NCI-H2171 (cell line): ENCODE results near the gene PGLYRP2.

ENCODE experiments used
- DNase-seq: peaks from one replicate; lab custom pipeline; 2025; lab: John Stamatoyannopoulos, UW

Gene PGLYRP2

DNA sequence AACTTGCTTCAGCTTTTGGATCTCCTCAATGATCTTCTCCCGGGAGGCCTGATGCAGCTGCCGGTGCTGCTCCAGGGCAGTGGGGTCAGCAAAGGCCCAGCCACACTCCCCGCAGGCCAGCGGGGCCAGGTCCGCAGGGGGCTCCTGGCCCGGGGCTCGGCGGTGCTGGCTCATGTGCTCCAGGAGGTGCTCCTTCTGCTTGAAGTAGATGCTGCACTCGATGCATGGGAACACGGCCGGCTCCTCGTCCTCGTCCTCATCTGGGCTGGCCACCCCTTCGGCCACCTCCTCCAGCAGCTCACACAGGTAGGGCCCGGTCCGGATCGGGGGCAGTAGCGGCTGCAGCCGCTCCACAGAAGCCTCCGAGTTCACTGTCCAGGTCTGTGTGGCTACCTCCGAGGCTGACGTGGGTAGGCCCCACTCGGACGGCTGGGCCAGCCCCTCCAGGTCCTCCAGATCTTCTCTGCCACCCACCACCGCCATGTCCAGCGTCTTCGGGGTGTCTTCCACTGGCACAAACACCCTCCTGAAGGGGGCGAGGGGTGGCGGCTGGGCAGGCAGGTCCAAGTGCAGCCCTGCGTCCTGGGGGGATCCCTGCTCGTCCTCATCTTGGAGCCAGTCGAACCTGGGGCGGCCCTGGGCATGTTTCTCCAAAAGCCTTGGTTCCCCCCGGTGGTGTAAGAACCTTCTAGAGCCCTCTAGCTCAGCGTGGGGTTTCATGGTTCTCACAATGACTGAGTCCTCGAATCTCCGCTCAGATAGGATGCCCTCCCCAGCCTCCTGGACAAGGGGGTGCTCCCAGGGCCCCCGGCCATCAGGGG lies 39.3 kb downstream of the PGLYRP2 start:
- DNase-seq = no peak

DNA sequence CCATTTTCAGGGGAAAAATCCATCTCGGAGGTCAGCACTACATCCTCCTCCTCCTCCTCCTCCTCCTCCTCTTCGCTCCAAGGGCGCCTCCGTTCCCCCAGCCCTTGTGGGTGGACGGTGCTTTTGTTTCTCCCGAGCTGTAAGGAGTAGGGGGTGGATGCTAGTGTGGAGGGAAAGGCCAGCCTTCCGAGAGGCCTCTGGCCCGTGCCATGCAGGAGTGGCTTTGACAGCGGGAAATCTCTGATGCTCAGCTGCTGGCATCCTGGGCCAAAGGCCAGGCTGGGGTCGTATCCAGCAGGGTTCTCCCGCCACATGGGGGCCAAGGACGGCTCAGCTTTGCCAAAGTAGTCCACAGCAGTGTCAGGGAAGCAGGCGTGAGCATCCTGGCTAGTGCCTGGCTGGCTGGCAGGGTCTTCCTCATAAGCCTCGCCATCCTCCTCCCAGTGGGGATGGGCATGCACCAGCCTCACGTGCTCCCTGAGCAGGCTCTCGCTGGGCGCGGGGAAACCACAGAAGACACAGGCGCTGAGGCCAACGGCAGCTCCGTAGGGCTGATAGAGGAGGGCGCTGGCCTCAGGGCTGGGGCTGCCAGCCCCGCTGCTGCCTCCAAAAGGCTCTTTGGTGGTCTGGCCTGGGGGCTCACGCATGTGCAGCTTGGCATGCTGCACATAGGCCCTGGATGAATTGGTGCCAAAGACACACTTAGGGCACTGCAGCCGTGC lies 40.1 kb downstream of the PGLYRP2 start:
- no peak for DNase-seq

DNA sequence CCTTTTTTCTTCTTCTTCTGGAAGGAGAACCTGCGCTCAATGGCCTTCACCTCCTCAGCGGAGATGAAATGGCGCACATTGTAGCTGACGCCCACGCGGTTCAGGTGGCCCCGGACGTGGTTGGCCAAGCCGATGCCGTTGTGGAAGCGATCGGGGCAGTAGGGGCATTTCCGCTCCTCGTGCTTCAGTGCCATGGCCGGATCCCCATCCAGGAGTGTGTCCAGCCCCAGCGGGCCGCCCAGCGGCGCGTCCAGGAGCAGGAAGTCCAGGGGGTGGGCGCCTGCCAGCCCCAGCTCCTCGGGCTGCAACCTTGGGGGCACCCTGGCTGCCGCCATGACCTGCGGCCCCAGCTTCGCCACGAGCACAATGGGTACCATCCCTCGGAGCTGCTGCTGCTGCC lies 40.7 kb downstream of the PGLYRP2 start:
- DNase-seq = no peak

DNA sequence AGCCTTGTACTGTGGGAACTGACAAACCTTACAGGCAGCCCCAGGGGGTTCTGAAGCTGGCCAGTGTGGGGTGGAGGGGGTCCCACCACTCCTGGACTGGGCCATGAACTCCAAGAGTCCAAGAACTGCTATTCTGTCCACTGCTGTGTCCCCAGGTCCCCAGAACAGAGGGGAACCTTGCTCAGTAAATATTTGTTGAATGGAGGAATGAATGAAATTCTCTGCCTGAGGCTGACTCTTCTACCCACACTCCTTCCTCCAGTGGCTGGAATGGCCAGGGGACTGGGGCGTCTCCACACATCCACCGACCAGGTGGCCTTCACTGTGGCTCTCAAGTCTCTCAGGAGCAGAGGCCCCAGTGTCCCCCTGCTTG lies 41.2 kb downstream of the PGLYRP2 start:
- DNase-seq = no peak

DNA sequence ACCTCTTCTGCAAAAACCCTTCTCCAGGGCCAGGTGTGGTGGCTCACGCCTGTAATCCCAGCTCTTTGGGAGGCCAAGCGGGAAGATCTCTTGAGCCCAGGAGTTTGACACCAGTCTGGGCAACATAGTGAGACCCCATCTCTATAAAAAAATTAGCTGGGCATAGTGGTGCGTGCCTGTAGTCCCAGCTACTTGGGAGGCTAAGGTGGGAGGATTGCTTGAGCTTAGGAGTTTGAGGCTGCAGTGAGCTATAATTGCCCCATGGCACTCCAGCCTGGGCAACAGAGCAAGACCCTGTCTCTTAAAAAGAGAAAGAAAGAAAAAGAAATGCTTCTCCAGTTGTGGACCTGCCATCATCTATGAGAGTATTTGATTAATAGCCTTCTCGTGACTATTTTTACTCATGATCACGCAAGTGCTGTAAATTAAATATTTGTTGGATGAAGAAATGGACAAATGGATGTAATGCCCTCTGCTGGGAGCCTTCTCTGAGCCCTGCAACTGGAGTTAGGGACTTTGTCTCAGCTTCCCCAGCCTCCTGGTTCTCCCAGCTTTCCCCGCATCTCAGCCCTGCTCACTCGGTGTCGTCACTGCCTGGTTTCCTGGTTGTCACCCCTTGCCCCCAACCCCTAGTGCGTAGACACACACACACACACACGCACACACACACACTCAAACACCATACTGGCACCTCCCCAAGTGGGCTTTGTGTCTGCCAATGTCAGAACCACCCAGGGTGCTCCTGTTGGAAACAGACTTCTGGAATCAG lies 41.8 kb downstream of the PGLYRP2 start:
- no peak for DNase-seq

DNA sequence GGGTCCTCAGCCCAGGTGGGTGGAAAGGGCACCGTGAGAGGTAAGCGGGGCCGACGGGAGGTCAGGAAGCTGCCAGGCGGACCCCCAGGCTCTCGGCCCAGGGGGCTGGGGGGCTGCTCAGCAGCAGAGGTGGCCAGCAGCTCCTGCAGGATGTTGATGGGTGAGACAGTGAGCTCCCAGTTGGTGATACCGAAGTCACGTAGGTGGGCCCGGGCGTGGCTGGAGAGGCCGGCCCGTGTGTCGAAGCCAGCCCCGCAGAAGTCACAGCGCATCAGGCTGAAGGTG lies 42.5 kb downstream of the PGLYRP2 start:
- no peak for DNase-seq

DNA sequence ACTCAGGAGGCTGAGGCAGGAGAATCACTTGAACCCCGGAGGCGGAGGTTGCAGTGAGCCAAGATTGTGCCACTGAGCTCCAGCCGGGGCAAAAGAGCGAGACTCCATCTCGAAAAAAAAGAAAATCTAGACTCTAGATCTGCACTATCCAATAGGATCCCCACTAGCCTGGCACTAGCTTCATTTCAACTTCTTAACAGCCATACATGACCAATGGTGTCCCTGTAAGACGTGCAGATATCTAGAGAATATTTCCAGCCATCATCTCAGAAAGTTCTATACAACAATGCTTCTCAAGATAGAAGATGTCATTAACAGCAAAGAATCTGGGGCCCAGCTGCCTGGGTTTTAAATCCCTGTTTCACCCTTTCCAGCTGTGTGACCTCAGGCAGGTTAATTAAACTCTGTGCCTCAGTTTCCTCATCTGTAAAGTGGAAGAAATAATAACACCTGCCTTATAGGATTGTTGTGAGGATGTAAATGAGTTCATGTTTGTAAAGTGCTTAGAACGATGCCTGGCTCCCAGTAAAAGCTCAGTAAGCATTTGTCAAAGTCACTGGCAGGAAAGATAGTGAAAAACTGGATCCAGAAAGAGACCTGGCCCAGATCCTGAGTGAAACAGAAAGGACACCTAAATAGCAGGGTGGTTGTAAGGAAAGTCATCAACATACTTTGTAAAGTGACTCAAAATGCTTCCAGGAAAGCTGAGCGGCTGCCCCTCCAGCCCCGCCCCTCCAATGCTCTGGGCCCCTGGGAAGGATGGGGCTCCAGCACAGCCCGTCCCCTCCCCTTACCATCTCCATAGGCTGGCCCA lies 43.1 kb downstream of the PGLYRP2 start:
- no peak for DNase-seq

DNA sequence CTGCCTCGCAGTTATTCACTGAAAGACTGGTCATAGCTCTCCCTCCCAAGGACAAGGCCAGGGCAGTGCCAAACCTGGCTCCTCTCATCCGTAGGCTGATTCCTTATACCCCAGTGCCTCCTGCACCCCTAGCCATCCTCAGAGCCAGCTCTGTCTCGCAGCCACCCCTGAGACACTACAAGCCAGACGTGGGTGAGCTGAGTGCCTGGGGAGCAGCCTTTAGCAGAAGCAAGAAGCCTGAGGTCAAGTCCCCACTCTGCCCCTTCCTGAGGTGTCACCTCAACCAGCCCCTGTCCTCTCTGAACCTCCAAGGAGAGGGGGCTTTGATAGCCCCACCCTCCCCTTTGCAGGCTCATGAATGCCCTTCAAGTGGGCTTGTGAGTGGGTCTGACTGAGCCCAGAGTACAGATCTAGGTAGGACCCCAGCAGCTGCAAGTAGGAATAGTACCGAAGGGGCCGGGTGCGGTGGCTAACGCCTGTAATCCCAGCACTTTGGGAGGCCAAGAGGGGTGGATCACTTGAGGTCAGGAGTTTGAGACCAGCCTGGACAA lies 45.7 kb downstream of the PGLYRP2 start:
- no peak for DNase-seq

DNA sequence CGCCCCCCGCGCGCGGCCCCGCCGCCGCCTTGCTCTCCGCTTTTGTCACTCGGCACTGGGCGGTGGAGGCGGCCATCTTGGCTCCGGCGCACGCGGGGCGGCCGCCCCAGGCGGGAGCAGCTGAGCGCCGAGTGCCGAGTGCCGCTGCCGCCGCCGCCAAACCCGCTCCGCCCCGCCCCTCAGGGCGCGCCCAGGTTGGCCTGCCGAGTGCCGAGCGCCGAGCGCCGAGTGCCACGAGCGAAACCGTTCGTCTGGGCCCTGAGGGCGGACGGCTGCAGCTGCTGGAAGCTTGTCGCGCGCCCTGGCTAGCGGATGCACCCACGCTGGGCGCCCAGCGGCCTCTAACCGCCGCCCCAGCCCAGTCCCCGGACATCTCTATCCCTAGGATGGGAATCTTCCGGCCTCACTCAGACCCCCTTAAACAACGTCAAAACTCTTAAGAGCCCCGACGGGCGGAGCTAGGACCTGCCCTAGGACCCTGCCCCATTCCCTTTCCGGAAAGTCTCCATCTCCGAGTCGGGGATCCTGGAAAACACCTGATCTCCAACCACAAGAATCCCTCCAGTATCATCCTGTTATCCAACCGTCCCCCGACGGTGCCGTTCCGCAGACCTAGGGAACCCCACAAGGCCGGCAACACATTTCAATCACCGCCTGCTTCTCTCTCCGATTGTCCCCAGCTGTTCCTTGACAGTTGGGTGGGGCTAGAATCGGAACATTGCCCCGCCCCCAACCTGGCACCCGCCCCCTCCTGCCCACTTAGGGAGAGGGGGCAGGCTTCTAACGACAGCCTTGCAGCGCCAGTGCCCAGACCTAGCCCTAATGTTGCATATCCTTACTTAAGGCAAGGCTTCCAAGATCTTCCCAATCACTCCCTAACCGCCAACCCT lies 46.4 kb downstream of the PGLYRP2 start:
- DNase-seq = peak; percentile 89

DNA sequence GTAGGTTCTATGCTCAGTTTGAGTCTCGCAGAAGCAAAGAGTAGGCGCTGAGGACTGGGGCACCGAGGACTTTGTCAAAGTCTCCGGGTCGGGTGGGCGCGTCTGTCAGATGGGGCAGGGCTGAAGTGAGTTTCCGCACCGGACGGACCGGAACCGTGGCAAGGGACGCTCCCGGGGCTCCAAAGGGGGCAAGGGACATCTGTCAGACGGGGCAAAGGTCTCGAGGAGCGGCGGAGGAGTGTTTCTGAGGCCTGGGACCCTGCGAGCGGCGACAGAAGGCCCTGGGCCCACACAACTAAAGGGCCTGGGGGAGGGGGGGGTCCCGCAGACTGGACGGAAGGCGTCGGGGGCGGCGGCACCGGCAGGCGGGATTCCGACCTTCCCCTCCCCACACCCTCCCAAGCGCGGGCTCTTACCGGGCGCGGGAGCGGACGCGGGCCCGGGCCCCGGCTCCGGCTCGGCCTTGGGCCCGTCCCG lies 47.2 kb downstream of the PGLYRP2 start:
- DNase-seq = no peak

DNA sequence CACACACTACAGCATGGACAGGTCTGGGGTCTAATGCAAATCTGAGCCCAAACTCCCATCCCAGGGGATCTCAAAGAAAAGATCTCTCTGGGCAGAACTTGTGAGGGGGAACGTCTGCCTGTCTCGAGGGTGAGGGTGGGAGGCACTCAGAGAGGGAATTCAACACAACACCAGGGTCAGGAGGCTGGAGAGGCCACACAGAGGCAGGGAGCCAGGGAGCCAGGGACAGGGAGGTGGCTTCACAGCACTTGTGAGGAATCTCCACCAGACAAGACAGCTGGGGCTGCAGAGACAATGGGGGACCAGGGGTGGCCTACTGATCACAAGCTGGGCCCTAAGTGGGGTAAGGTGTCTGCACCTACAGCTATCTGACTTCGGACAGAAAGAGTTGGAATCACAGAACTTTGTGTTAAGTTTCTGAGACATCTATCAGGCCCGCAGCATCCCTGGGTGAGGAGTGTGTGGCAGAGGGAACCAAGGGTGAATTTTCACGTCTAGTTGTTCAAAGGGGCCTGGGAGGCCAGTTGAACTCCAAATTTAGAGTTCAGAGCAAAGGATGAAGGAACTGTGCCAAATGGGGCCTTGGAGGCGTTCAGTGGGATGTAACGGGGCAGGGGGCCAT lies 47.8 kb downstream of the PGLYRP2 start:
- DNase-seq = no peak

DNA sequence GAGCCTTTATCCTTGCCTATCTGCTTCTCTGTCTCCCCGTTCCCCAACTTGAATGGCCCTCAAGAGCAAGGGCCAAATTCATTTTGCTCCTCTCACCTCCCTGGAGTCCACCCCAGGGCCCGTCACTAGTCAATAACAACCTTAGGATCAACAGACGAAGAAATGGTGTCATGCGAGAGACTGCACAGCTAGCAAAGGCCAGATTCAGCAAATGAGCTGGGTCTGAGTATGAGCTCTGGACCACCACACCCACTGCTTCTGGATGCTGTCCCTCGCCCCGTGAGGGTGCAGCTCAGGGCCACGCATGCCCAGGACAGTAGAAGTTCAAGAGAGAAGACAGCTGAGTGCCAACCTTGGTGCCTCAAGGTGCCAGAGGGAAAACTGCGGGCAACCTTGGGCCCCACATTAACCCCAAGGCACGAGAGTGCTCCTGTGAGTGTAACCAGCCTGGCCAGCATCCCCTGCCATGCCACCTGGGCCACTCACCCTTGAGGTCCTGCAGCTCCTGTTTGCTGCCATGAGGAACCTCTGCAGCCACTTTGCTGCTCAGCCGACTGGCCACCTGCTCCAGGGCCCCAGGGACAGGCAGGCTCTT lies 48.7 kb downstream of the PGLYRP2 start:
- no peak for DNase-seq

DNA sequence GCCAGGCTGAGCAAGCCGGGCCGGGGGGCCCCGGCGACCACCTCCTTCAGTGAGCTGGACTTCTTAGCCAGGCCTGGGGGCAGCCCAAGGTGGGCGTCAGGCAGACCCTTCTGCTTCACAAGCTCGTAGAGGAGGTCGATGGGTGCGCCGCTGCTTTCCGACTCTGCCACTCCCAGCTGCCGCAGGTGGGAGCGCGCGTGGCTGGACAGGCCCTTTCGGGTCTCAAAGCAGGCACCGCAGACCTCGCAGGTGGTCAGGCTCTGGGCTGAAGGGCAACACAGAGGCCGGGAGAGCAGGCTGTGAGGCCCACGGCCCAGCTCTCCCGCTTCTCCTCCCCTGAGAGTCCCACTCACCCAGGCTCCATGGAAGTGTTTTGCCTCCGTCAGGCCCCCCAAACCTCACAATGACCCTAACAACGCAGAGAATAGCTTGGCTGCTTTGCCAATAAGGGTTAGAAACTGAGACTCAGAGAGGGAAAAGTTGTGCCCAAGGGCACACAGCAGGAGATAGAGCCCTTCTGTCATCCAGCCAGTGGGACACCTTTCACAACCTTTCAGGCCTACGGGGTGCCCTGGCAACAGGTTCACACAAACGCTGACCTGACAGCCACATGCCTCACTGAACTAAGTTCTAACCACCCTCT lies 49.4 kb downstream of the PGLYRP2 start:
- DNase-seq = no peak

DNA sequence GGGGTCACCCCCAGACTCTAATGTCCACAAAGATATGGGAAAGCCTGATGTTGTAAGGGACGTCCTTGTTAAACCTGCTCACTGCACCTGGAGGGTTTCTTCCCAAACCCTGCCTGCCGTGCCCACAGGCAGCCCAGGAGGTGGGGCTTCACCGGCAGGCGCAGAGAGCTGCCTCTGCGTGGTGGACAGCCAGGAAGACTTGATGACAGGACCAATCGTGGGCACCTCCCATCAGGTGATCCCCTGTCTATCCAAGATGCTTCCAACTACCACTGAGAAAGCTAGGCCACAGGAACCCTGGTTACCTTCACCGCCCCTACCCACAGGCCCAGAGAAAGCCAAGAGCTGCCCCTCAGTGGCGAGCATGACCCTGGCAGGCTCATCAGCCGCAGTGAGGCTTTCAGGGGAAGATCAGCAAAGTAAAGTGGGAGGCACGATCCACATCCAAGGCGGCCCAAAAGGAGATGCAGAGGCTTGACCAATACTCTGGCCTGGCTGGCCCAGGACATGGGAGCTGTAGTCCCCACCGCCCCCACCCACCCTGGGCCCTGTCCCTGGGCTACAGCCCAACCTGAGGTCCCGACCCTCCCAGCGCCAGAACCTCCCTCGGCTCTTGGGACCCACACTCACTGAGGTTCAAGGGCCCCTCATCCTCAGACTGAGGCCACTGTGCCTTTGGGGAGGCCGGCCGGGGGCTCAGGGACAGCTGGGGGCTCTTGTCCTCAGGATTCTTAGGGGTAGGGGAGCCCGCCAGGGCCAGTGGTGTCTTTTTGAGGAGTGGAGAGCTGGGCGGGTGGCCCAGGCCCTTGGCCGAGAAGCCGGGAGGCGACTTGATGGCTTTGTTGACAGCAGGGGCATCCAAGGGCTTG lies 50.1 kb downstream of the PGLYRP2 start:
- no peak for DNase-seq

DNA sequence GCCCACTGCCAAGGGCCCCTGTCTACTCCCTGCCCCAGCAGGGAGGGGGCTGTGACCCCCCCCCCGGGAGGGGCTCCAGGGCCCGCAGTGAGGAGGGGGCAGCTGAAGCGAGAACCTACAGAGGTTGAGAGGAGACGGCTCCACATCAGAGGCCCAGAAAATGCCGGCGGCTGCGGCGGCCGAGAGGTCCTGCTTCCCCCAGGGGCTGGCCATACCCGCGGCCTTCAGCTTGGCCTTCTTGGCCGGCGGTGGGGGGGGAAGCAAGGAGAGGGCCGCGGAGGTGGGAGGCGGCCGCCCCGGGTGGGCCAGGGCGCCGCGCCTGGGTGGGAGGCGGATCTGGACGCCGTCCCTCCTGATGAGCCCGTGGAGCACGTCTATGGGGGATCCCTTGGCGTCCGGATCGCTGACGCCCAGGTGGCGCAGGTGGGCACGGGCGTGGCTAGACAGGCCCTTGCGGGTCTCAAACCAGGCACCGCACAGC lies 51.3 kb downstream of the PGLYRP2 start:
- DNase-seq = no peak

DNA sequence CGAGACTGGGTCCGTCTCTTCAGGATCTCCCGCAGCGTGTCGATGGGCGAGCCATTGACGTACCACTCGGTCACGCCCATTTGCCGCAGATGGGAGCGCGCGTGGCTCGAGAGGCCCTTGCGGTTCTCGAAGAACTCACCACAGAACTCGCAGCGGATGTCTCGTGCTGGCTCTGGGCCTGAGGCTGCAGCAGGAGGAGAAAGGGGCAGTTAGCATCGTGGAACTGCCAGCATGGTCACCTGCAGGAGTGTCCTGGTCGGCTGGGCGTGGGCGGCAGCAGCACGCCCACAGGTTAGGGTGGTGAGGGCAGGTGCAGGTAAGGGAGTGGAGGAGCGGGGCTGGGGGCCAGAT lies 52.0 kb downstream of the PGLYRP2 start:
- no peak for DNase-seq

DNA sequence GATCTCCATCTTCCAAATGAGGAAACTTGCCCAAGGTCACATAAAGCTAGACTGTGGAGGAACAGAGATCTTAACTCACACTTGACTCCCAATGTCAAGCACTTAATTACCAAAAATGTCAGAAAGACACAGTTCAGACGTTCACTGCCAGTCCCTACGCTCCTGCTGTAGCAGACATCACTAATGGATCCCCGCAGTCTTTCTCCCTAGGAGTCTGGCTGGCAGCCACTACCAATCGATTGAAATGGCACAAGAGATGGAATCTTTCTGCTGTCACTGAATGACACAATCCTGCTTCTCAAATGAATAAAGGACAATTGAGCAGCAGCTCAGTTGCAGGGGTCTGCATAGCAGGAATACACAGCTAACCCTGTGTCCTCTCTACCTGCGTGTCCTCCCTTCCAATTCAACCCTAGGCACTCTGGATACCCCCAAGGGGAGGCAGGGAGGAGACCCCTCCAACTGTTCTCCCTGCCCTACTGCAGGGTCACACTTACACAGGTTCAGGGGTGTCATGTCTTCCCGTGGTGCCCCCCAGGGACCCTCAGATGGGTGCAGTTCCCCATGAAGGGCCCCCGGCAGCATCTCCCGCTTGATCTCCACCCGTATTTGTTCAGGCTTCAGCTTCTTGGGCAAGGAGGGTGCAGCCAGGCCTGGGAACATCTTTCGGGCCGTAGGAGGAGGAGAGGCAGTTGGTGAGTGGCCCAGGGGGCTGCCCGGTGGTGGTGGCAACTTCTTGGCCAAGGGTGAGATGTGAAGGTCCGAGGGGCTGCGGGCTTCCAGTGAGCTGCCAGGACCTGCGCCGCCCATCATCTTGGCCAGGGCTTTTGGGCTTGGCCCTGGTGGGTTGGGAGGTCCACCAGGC lies 52.6 kb downstream of the PGLYRP2 start:
- DNase-seq = no peak
